Psoas muscle (tissue), 8 donors: Measurements from ENCODE around the gene KDM2B. TPM values are rescaled to one million over a fixed set of nuclear protein-coding genes. Genes with fewer than 3 reads are reported as not detected.

ENCODE experiments used
- ATAC-seq, 4 donors: fragments of 200-7000 bp; cut with Tn5 transposase; one replicate each; pipeline ENCODE4 v1.9.1; 2020; ENCODE audit warnings: moderate library complexity in 3 of 4, mild to moderate bottlenecking in 2 of 4
- DNase-seq, 2 donors: peaks; one replicate each; pipeline ENCODE4 v3.0.0-alpha.2; 2020
- H3K27ac ChIP-seq: fragments of 200-600 bp; one replicate; pipeline ENCODE4 v1.8.0; 2022
- H3K27me3 ChIP-seq, 3 donors: fragments of 200-600 bp in 1 of 3; one replicate each; pipeline versions ENCODE4 v1.6.1 to v1.8.0; 2013 to 2022; ENCODE audit warnings: low read length in 2 of 3, mild to moderate bottlenecking in 2 of 3, moderate library complexity in 1 of 3; ENCODE audit not compliant: insufficient read depth in 3 of 3
- H3K36me3 ChIP-seq, 2 donors: fragments of 200-600 bp in 1 of 2; one replicate each; pipeline versions ENCODE4 v1.6.1 to v1.8.0; 2013 to 2022; ENCODE audit warnings: low read depth in 1 of 2, mild to moderate bottlenecking in 1 of 2, moderate library complexity in 1 of 2; ENCODE audit not compliant: insufficient read depth in 1 of 2
- H3K4me1 ChIP-seq: fragments of 200-600 bp; one replicate; pipeline ENCODE4 v1.8.0; 2022
- H3K4me3 ChIP-seq: fragments of 200-600 bp; one replicate; pipeline ENCODE4 v1.8.0; 2022; ENCODE audit warnings: mild to moderate bottlenecking
- H3K9me3 ChIP-seq: fragments of 200-600 bp; one replicate; pipeline ENCODE4 v1.8.0; 2022
- CTCF ChIP-seq: fragments of 200-600 bp; IDR thresholded peaks from one replicate; pipeline ENCODE4 v1.8.0; 2022; ENCODE audit warnings: antibody characterized with exemption
- WGBS, 3 donors: extraction: QIAGEN DNeasy Blood & Tissue Kit; methylation state at CpG; one replicate each; pipeline versions ENCODE4 v1.1.6 to v1.1.7; 2013; 5-methylcytosine and 5-hydroxymethylcytosine counted together
- intact Hi-C, 2 donors: fragments of 100-400 bp; cut with DNase I; formaldehyde crosslinking; loops; one replicate each; pipeline versions ENCODE4 v1.11.0 to v1.14.2; 2022
- polyA plus RNA-seq, 3 donors: library from polyadenylated mRNA; stranded (reverse); fragments of 200-250 nt; gene quantifications; one replicate each; pipeline ENCODE4 v1.2.3, GENCODE V29; 2013
- total RNA-seq, 4 donors: library from RNA; stranded (reverse); fragmentation: NEBNext Ultra II Directional in 2 of 4; extraction: Animal tissue kit (Norgen Biotek cat#: 25700) in 2 of 4; gene quantifications; one replicate each; pipeline versions ENCODE4 v1.2.1 to v1.2.4, GENCODE V29; 2021 to 2023
- donor health status: healthy with polysubstance abuse.
- donor health status: DM: no; HTN: no; CAD: no; lungs with moderate emphysema.
- donor health status: Bipolar disorder and iron deficiency.
- donor health status: healthy.
- donor health status: DM: yes; HTN: yes; CAD: no.
- donor health status: DM: no; HTN: no; CAD: no.
- donor health status: DM: no; HTN: no; CAD: no.
- donor health status: DM: yes; HTN: yes; CAD: no.

KDM2B gene
- total and polyA plus RNA-seq, 7 donors, result 6.3 to 11.5 (median 9.9) TPM

DNA sequence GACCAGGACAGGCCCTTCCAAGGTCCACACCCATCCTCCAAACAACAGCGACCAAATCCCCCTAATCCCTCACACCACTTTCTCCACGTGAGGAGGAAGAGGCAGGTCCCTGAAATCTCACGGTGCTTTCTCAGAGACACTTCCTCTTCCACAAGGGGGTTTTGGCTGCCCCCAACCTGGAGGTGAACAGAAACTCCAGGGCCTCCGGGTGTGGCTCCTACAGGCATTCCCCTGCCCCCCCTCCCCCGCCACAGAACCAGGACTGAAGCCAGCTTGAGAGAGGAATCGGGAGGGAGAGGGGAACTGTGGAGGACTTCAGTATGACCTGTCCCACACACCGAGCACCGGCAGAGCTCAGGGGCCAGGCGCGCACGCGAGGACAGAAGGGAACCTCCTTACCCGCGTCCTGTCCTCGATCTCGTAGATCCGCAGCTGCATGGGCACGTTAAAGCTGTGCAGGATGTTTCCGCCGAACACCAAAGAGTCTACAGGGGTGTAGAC lies 60.2 kb downstream of the KDM2B start:
- intact Hi-C loops, result no loop called here
- no peak overlapping the region for H3K4me3 ChIP-seq

DNA sequence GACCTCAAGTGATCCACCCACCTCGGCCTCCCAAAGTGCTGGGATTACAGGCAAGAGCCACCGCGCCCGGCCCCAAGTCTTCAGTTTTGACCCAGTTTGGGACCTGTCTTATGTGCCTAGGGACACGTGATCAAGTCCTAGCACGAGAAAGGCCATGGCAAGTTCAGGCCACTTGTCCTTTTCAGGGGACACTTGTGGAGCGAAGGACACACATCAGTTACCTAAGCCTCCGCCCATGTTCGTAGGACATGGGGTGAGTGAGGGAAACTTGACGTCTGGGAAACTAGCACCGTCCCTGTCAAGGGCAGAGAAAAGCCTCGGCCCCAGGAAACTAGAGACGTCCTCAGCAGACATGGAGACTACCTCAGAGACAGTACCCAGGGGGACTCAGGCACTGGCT lies 60.7 kb downstream of the KDM2B start:
- Histone ChIP-seq H3K27me3 (no peaks in the 10 kb centered on the region), H3K27ac (no peak overlapping the region), H3K4me3 (no peak overlapping the region), H3K36me3 (peaks cover 0 to 22% of the 10 kb centered on the region in 2 donors), H3K9me3 (no peaks in the 10 kb centered on the region), H3K4me1 (no peaks in the 10 kb centered on the region)
- 92 to 94% (median 93%) methylated on average over 13 of the region's 13 CpGs for WGBS, 3 donors
- intact Hi-C loops, result no loop called here
- no peak for TF ChIP-seq CTCF
- DNase-seq, result no peak
- ATAC-seq, result no peak

More for the DNA sequence above, 60.2 kb downstream of the KDM2B start:
- H3K27ac ChIP-seq, result no peak overlapping the region
- H3K27me3 ChIP-seq, result no peaks in the 10 kb centered on the region
- ATAC-seq (no peak), DNase-seq (no peak)
- no peaks in the 10 kb centered on the region for H3K9me3 ChIP-seq
- 72 to 77% (median 72%) methylated on average over 20 of the region's 20 CpGs for WGBS, 3 donors
- TF ChIP-seq CTCF, result no peak
- peaks cover 0 to 22% of the 10 kb centered on the region in 2 donors for H3K36me3 ChIP-seq
- no peaks in the 10 kb centered on the region for H3K4me1 ChIP-seq

- Histone ChIP-seq H3K4me1 (no peaks in the 10 kb centered on the region), H3K36me3 (peaks cover 0 to 22% of the 10 kb centered on the region in 2 donors), H3K9me3 (no peaks in the 10 kb centered on the region), H3K4me3 (no peak overlapping the region), H3K27ac (no peak overlapping the region), H3K27me3 (no peaks in the 10 kb centered on the region)
- DNase-seq, result no peak
- TF ChIP-seq CTCF, result no peak
- ATAC-seq, result no peak
- intact Hi-C loops, result no loop called here
Measured at GRCh38 chr12:121519227-121519626, 61.6 kb downstream of the KDM2B start.

- Histone ChIP-seq H3K4me1 (no peaks in the 10 kb centered on the region), H3K4me3 (no peak overlapping the region), H3K36me3 (peaks cover 0 to 22% of the 10 kb centered on the region in 2 donors), H3K27ac (no peak overlapping the region), H3K27me3 (no peaks in the 10 kb centered on the region), H3K9me3 (no peaks in the 10 kb centered on the region)
- intact Hi-C loops, result no loop called here
- TF ChIP-seq CTCF, result no peak
- 79 to 92% (median 87%) methylated on average over 10 of the region's 10 CpGs for WGBS, 3 donors
- DNase-seq, result no peak
- ATAC-seq, result no peak
Measured at GRCh38 chr12:121518656-121519055, 62.2 kb downstream of the KDM2B start.

GRCh38 chr12:121516437-121517011 lies 64.3 kb downstream of the KDM2B start:
- Histone ChIP-seq H3K27me3 (no peaks in the 10 kb centered on the region), H3K4me3 (no peak overlapping the region), H3K9me3 (no peaks in the 10 kb centered on the region), H3K4me1 (no peaks in the 10 kb centered on the region), H3K27ac (no peak overlapping the region), H3K36me3 (peaks cover 0 to 42% of the 10 kb centered on the region in 2 donors)
- intact Hi-C loops, result no loop called here
- TF ChIP-seq CTCF, result no peak
- ATAC-seq (no peak), DNase-seq (no peak)
- WGBS, 3 donors, result 94 to 95% (median 94%) methylated on average over 10 of the region's 10 CpGs
